Neuron (in vitro differentiated cells): ENCODE results near the gene CHAT.

Experiments
- H2AFZ ChIP-seq: one replicate; pipeline ENCODE4 v1.6.1; 2013; ENCODE audit warnings: low read depth, mild to moderate bottlenecking, inconsistent platforms, low read length, moderate library complexity
- H3K27me3 ChIP-seq: one replicate; pipeline ENCODE4 v1.6.1; 2013; ENCODE audit warnings: low read length; ENCODE audit not compliant: insufficient read depth
- H3K36me3 ChIP-seq: one replicate; pipeline ENCODE4 v1.6.1; 2013; ENCODE audit warnings: low read length; ENCODE audit not compliant: insufficient read depth
- H3K4me1 ChIP-seq: one replicate; pipeline ENCODE4 v1.6.1; 2013; ENCODE audit warnings: low read length; ENCODE audit not compliant: insufficient read depth
- H3K4me3 ChIP-seq: 2 replicates; pipeline ENCODE4 v1.5.1; 2013; ENCODE audit warnings: mild to moderate bottlenecking, low read length, moderate library complexity
- H3K9me3 ChIP-seq: one replicate; pipeline ENCODE4 v1.6.1; 2013; ENCODE audit warnings: low read length

The CHAT gene

DNA sequence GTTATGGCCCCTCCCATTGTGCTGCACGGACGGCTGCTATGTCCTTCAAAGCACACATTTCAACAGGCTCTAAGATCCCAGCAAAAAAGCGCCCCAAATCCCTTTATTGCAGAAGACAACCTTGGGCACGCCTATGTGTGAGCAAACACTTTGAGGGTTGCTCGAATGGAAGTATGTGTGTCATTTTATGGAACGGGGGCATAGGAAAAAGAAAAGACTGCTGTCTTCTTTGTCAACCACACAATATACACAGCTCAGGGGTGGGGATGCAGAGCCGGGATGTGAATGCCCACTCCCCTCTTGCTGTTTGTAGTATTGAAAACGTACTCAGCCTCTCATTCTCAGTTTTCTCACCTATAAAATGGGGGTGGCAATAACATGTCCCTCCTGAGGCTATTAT, 97.6 kb downstream of the CHAT start:
- Histone ChIP-seq H3K4me3 (no peak overlapping the region), H3K4me1 (peaks cover 5% of the 10 kb centered on the region), H3K27me3 (peaks cover 8% of the 10 kb centered on the region), H3K9me3 (no peaks in the 10 kb centered on the region), H3K36me3 (no peaks in the 10 kb centered on the region), H2AFZ (no peak overlapping the region)

DNA sequence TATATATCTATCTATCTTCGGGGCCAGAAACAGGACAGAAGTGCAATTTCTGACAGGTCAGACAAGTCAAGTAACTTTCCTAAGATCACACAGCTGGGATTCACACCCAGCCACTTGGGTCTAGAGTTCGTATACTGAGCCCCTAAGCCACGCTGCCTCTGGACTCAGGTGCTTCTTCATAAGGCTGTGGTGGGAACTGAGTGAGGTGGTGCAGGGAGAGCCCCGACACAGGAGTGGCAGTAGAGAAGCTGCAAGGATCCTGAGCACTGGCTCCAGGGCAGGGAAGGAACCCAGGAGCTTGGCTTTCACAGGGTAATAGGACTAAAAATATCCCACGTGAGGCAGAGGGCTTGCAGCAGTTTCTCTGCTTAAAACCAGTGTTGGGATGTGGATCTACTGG, 99.4 kb downstream of the CHAT start:
- Histone ChIP-seq H3K9me3 (no peaks in the 10 kb centered on the region), H2AFZ (no peak overlapping the region), H3K27me3 (peaks cover 8% of the 10 kb centered on the region), H3K4me1 (peaks cover 5% of the 10 kb centered on the region), H3K36me3 (no peaks in the 10 kb centered on the region), H3K4me3 (no peak overlapping the region)
